ENCODE measurements around the gene ANKLE1. TPM values are rescaled to one million over a fixed set of nuclear protein-coding genes. Genes with fewer than 3 reads are reported as not detected.

The ANKLE1 gene
- polyA plus RNA-seq, 1 of the 3 experiments (the other 2 are of a cell fraction), result 2.6 TPM

DNA sequence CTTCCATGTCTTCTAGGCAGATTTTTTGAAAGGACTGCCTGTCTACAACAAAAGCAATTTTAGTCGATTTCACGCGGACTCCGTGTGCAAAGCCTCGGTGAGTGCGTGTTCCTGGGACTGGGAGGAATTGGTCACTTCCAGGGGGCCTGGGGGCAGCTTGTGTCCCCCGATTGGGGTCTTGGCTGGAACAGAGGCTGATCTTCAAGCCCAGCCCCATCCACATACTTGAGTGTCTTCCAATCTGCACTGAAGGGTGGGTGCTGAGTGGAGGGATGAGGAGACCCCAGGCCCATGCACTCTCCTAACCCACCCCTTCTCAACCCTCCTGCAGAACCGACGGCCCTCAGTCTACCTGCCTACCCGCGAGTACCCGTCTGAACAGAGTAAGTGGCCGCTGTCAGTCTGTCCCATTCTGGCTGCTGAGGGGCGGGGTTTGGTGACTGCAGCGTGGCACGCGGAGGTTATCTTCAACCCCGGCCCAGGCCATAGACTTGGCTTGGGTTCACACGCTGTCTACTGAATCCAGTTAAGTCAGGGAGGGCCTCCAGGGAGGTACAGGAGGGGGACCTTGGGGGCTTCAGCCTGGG is 32.4 kb downstream of the ANKLE1 start:
- no peak overlapping the region for H2AFZ ChIP-seq (ENCODE audit: low read depth)
- H3K4me3 ChIP-seq (ENCODE audit: low read depth in 2 of 2, low read length in 1 of 2), result no peak overlapping the region
- ChIA-PET CTCF (no interaction called here), POLR2A (no interaction called here)
- H3K9me2 ChIP-seq, result no peaks in the 10 kb centered on the region
- H4K20me1 ChIP-seq (ENCODE audit: insufficient read depth), result peaks cover 17% of the 10 kb centered on the region
- H3K4me1 ChIP-seq (ENCODE audit: control insufficient read depth in 1 of 2, insufficient read depth in 2 of 2, low read depth in 1 of 2, low read length in 1 of 2), result peaks cover 6 to 8% of the 10 kb centered on the region in 2 experiments; a peak in 2 of 4 replicates
- DNase-seq, result no peak
- no peak overlapping the region for H3K27ac ChIP-seq (ENCODE audit: low read depth in 2 of 2, low read length in 1 of 2)
- no peaks in the 10 kb centered on the region for H3K27me3 ChIP-seq (ENCODE audit: insufficient read depth)
- no peak overlapping the region for H3K4me2 ChIP-seq
- H3K36me3 ChIP-seq (replicated peaks in 1 of 2; ENCODE audit: control insufficient read depth in 1 of 2, insufficient read depth in 2 of 2, low read length in 1 of 2), result peaks cover 14 to 30% of the 10 kb centered on the region in 2 experiments
- TF ChIP-seq NFIC (IDR thresholded peaks at IDR 0.05; ENCODE audit: borderline replicate concordance), result no peak
- no peak for TF ChIP-seq YY1 (IDR thresholded peaks at IDR 0.05; ENCODE audit: low read depth)
- no peak for TF ChIP-seq TCF12 (IDR thresholded peaks at IDR 0.05)
- TF ChIP-seq, protein P1, sequence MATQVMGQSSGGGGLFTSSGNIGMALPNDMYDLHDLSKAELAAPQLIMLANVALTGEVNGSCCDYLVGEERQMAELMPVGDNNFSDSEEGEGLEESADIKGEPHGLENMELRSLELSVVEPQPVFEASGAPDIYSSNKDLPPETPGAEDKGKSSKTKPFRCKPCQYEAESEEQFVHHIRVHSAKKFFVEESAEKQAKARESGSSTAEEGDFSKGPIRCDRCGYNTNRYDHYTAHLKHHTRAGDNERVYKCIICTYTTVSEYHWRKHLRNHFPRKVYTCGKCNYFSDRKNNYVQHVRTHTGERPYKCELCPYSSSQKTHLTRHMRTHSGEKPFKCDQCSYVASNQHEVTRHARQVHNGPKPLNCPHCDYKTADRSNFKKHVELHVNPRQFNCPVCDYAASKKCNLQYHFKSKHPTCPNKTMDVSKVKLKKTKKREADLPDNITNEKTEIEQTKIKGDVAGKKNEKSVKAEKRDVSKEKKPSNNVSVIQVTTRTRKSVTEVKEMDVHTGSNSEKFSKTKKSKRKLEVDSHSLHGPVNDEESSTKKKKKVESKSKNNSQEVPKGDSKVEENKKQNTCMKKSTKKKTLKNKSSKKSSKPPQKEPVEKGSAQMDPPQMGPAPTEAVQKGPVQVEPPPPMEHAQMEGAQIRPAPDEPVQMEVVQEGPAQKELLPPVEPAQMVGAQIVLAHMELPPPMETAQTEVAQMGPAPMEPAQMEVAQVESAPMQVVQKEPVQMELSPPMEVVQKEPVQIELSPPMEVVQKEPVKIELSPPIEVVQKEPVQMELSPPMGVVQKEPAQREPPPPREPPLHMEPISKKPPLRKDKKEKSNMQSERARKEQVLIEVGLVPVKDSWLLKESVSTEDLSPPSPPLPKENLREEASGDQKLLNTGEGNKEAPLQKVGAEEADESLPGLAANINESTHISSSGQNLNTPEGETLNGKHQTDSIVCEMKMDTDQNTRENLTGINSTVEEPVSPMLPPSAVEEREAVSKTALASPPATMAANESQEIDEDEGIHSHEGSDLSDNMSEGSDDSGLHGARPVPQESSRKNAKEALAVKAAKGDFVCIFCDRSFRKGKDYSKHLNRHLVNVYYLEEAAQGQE (IDR thresholded peaks at IDR 0.05; ENCODE audit: low read depth, low read length), result no peak
- peaks cover 49% of the 10 kb centered on the region for H3K79me2 ChIP-seq (ENCODE audit: insufficient read depth)
- H3F3A ChIP-seq (replicated peaks; ENCODE audit: insufficient read depth), result peaks cover 7% of the 10 kb centered on the region
- no peaks in the 10 kb centered on the region for H3K9me3 ChIP-seq
- over 99% methylated on average over 15 of the region's 19 CpGs for WGBS (ENCODE audit: low lambda C conversion rate)
- no peak overlapping the region for H3K9ac ChIP-seq

DNA sequence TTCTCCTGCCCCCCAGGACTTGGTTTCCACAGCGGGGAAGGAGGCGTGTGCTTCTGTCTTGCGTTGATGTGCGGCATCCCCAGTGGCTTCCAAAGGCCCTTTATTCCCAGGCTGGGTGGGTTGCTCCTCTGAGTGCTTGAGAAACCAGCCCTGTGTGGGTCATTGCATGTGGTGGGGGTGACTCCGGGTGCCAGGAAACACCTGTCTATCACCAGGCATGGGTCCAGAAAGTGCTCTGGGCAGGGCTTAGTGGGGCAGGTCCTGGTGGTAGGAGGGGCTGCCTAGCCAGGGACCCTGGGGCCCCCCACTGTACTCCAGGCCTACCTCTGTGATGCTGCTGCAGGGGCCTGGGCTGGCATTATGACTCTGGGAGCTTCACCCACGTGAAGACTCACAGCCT is 37.3 kb downstream of the ANKLE1 start:
- H3K4me3 ChIP-seq (ENCODE audit: low read depth in 2 of 2, low read length in 1 of 2), result no peak overlapping the region
- ChIA-PET CTCF (no interaction called here), POLR2A (no interaction called here)
- H3K4me1 ChIP-seq (ENCODE audit: control insufficient read depth in 1 of 2, insufficient read depth in 2 of 2, low read depth in 1 of 2, low read length in 1 of 2), result no peaks in the 10 kb centered on the region
- H3K79me2 ChIP-seq (ENCODE audit: insufficient read depth), result peaks cover 5% of the 10 kb centered on the region; the same call in 1 of the 2 replicates
- 90% methylated on average over 6 of the region's 6 CpGs for WGBS (ENCODE audit: low lambda C conversion rate)
- no peaks in the 10 kb centered on the region for H4K20me1 ChIP-seq (ENCODE audit: insufficient read depth)
- H3K36me3 ChIP-seq (replicated peaks in 1 of 2; ENCODE audit: control insufficient read depth in 1 of 2, insufficient read depth in 2 of 2, low read length in 1 of 2), result peaks cover 14 to 49% of the 10 kb centered on the region in 2 experiments
- H2AFZ ChIP-seq (ENCODE audit: low read depth), result no peak overlapping the region
- H3K9ac ChIP-seq, result no peak overlapping the region
- H3K27me3 ChIP-seq (ENCODE audit: insufficient read depth), result no peaks in the 10 kb centered on the region
- no peaks in the 10 kb centered on the region for H3K9me3 ChIP-seq
- H3F3A ChIP-seq (replicated peaks; ENCODE audit: insufficient read depth), result peaks cover 7% of the 10 kb centered on the region
- no peaks in the 10 kb centered on the region for H3K9me2 ChIP-seq
- no peak overlapping the region for H3K4me2 ChIP-seq
- no peak for DNase-seq
- H3K27ac ChIP-seq (ENCODE audit: low read depth in 2 of 2, low read length in 1 of 2), result no peak overlapping the region
- TF ChIP-seq YY1 (IDR thresholded peaks at IDR 0.05; ENCODE audit: low read depth) (no peak), EZH2phosphoT487 (IDR thresholded peaks at IDR 0.05; ENCODE audit: borderline replicate concordance, low read depth) (no peak), RXRA (IDR thresholded peaks at IDR 0.05; ENCODE audit: borderline replicate concordance, low read depth) (no peak), SIN3A (IDR thresholded peaks at IDR 0.05; ENCODE audit: borderline replicate concordance, low read depth, low read length) (no peak), TCF12 (IDR thresholded peaks at IDR 0.05) (no peak), RAD21 (IDR thresholded peaks at IDR 0.05; ENCODE audit: low read length) (no peak), GABPA (IDR thresholded peaks at IDR 0.05; ENCODE audit: low read depth) (no peak), RFX5 (IDR thresholded peaks at IDR 0.05; ENCODE audit: low read length) (no peak), FOSL2 (IDR thresholded peaks at IDR 0.05; ENCODE audit: borderline replicate concordance, low read depth) (no peak), MXI1 (IDR thresholded peaks at IDR 0.05; ENCODE audit: low read depth, low read length) (no peak), MEF2A (IDR thresholded peaks at IDR 0.05; ENCODE audit: borderline replicate concordance, low read depth) (no peak), TAF1 (IDR thresholded peaks at IDR 0.05; ENCODE audit: borderline replicate concordance, low read depth, low read length) (no peak), GATA2 (CRISPR knock-in tag; IDR thresholded peaks at IDR 0.05) (no peak), SMC3 (IDR thresholded peaks at IDR 0.05; ENCODE audit: low read depth, low read length) (no peak)
- TF ChIP-seq, protein P2, sequence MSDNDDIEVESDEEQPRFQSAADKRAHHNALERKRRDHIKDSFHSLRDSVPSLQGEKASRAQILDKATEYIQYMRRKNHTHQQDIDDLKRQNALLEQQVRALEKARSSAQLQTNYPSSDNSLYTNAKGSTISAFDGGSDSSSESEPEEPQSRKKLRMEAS (IDR thresholded peaks at IDR 0.05; ENCODE audit: low read depth), result no peak
- TF ChIP-seq, protein P1 (IDR thresholded peaks at IDR 0.05; ENCODE audit: low read depth, low read length), result no peak
- TF ChIP-seq, protein P3, sequence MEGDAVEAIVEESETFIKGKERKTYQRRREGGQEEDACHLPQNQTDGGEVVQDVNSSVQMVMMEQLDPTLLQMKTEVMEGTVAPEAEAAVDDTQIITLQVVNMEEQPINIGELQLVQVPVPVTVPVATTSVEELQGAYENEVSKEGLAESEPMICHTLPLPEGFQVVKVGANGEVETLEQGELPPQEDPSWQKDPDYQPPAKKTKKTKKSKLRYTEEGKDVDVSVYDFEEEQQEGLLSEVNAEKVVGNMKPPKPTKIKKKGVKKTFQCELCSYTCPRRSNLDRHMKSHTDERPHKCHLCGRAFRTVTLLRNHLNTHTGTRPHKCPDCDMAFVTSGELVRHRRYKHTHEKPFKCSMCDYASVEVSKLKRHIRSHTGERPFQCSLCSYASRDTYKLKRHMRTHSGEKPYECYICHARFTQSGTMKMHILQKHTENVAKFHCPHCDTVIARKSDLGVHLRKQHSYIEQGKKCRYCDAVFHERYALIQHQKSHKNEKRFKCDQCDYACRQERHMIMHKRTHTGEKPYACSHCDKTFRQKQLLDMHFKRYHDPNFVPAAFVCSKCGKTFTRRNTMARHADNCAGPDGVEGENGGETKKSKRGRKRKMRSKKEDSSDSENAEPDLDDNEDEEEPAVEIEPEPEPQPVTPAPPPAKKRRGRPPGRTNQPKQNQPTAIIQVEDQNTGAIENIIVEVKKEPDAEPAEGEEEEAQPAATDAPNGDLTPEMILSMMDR (IDR thresholded peaks at IDR 0.05), result no peak

Measured in SK-N-SH (cell line).